H1 (cell line): ENCODE measurements around the gene TSC1. TPM values are rescaled to one million over a fixed set of nuclear protein-coding genes. Genes with fewer than 3 reads are reported as not detected.

ENCODE experiments used
- CTCF ChIA-PET: fragments of 300-600 bp; sonication (Branson Sonifier 250); formaldehyde crosslinking; loops from one replicate; lab custom pipeline; 2021; ENCODE audit not compliant: partially characterized antibody; lab: Charles Lee
- POLR2A ChIA-PET: fragments of 300-600 bp; sonication (Branson Sonifier 250); formaldehyde crosslinking; loops from one replicate; lab custom pipeline; 2021; ENCODE audit warnings: inconsistent platforms; ENCODE audit not compliant: partially characterized antibody; lab: Charles Lee
- DNase-seq, 2 experiments: peaks; one replicate each; pipeline versions ENCODE4 v3.0.0 to v3.0.0-alpha.2; 2010 to 2022; ENCODE audit warnings: low spot score in 2 of 2, low read depth in 1 of 2, mixed read lengths in 1 of 2
- FAIRE-seq: peaks from 2 replicates; lab custom pipeline; 2011; peaks lifted over from hg19 to GRCh38; lab: Jason Lieb, UNC
- H2AFZ ChIP-seq: 2 replicates; pipeline ENCODE4 v1.8.1; 2012; ENCODE audit warnings: low read length, inconsistent platforms
- H2AK5ac ChIP-seq: 2 replicates; pipeline ENCODE4 v1.6.1; 2013; ENCODE audit warnings: low read depth, low read length
- H2BK120ac ChIP-seq: replicated peaks from 2 replicates; pipeline ENCODE3; 2013; ENCODE audit warnings: low read depth, low read length, inconsistent platforms
- H2BK12ac ChIP-seq: 2 replicates; pipeline ENCODE4 v1.6.1; 2013; ENCODE audit warnings: low read depth, low read length
- H2BK15ac ChIP-seq: 2 replicates; pipeline ENCODE4 v1.6.1; 2013; ENCODE audit warnings: low read length
- H2BK20ac ChIP-seq: 2 replicates; pipeline ENCODE4 v1.6.1; 2013; ENCODE audit warnings: low read length
- H2BK5ac ChIP-seq: 2 replicates; pipeline ENCODE4 v1.6.1; 2013; ENCODE audit warnings: low read depth, low read length
- H3K14ac ChIP-seq: 2 replicates; pipeline ENCODE4 v1.6.1; 2013; ENCODE audit warnings: inconsistent platforms; ENCODE audit not compliant: insufficient read length
- H3K18ac ChIP-seq: 2 replicates; pipeline ENCODE4 v1.6.1; 2013; ENCODE audit warnings: low read length; ENCODE audit errors: extremely low read depth
- H3K23ac ChIP-seq: 2 replicates; pipeline ENCODE4 v1.6.1; 2013; ENCODE audit warnings: inconsistent platforms; ENCODE audit not compliant: insufficient read length
- H3K23me2 ChIP-seq: 2 replicates; pipeline ENCODE4 v1.6.1; 2013; ENCODE audit warnings: low read depth, low read length
- H3K27ac ChIP-seq: 2 replicates; pipeline ENCODE4 v1.6.1; 2011; ENCODE audit warnings: low read depth, low read length, inconsistent platforms
- H3K27me3 ChIP-seq, 4 experiments: replicated peaks in 1 of 4; 1 replicate in 1 of 4; 2 replicates in 3 of 4; pipeline versions ENCODE4 v1.6.1 to v1.8.1; 2011 to 2013; ENCODE audit warnings: low read length in 3 of 4, mild to moderate bottlenecking in 3 of 4, inconsistent platforms in 2 of 4, mixed read lengths in 2 of 4, moderate library complexity in 1 of 4; ENCODE audit not compliant: control insufficient read depth in 3 of 4, insufficient read depth in 3 of 4; ENCODE audit errors: extremely low read depth in 1 of 4
- H3K36me3 ChIP-seq, 4 experiments: 2 replicates each; pipeline versions ENCODE4 v1.6.1 to v1.8.1; 2011 to 2013; ENCODE audit warnings: mild to moderate bottlenecking in 4 of 4, low read length in 3 of 4, moderate library complexity in 2 of 4, control low read depth in 1 of 4, inconsistent platforms in 1 of 4; ENCODE audit not compliant: insufficient read depth in 4 of 4, control insufficient read depth in 2 of 4
- H3K4ac ChIP-seq: replicated peaks from 2 replicates; pipeline ENCODE3; 2013; ENCODE audit warnings: low read length, low read depth, mixed read lengths, inconsistent platforms; ENCODE audit not compliant: insufficient read length
- H3K4me1 ChIP-seq, 4 experiments: replicated peaks in 1 of 4; 1 replicate in 1 of 4; 2 replicates in 3 of 4; pipeline versions ENCODE4 v1.6.1 to v1.8.1; 2011 to 2013; ENCODE audit warnings: low read length in 3 of 4, inconsistent platforms in 2 of 4, mixed read lengths in 1 of 4; ENCODE audit not compliant: insufficient read depth in 4 of 4, control insufficient read depth in 3 of 4
- H3K4me2 ChIP-seq, 2 experiments: 2 replicates each; pipeline versions ENCODE4 v1.6.1 to v1.8.1; 2011 to 2013; ENCODE audit warnings: low read depth in 2 of 2, low read length in 2 of 2, control low read depth in 1 of 2, inconsistent platforms in 1 of 2, mild to moderate bottlenecking in 1 of 2; ENCODE audit not compliant: insufficient read depth in 1 of 2
- H3K4me3 ChIP-seq, 4 experiments: fragments of 200-600, 300-600 bp in 1 of 4; sonication (generic), shearing (Covaris generic), sonication (Bioruptor Twin) in 1 of 4; 2 replicates each; pipeline versions ENCODE4 v1.5.1 to v1.8.1; 2011 to 2016; ENCODE audit warnings: low read length in 4 of 4, low read depth in 3 of 4, control low read depth in 2 of 4, inconsistent platforms in 2 of 4, mild to moderate bottlenecking in 2 of 4, mixed read lengths in 1 of 4, moderate library complexity in 1 of 4; ENCODE audit not compliant: insufficient read depth in 2 of 4; ENCODE audit errors: extremely low read depth in 1 of 4
- H3K56ac ChIP-seq: replicated peaks from 2 replicates; pipeline ENCODE3; 2013; ENCODE audit warnings: low read depth, mild to moderate bottlenecking, mixed read lengths, low read length, inconsistent platforms; ENCODE audit not compliant: insufficient read length
- H3K79me1 ChIP-seq: 2 replicates; pipeline ENCODE4 v1.6.1; 2013; ENCODE audit warnings: low read depth, low read length, control low read depth
- H3K79me2 ChIP-seq, 2 experiments: 2 replicates each; pipeline versions ENCODE4 v1.6.1 to v1.8.1; 2012 to 2013; ENCODE audit warnings: low read length in 2 of 2, mild to moderate bottlenecking in 2 of 2, inconsistent platforms in 1 of 2; ENCODE audit not compliant: insufficient read depth in 2 of 2, control insufficient read depth in 1 of 2
- H3K9ac ChIP-seq, 4 experiments: replicated peaks in 1 of 4; 1 replicate in 1 of 4; 2 replicates in 3 of 4; pipeline versions ENCODE4 v1.6.1 to v1.8.1; 2011 to 2013; ENCODE audit warnings: low read depth in 3 of 4, low read length in 3 of 4, control low read depth in 2 of 4, mild to moderate bottlenecking in 2 of 4, moderate library complexity in 2 of 4, inconsistent platforms in 1 of 4; ENCODE audit errors: extremely low read depth in 1 of 4
- H3K9me3 ChIP-seq, 2 experiments: 2 replicates each; pipeline versions ENCODE4 v1.6.1 to v1.8.1; 2012 to 2013; ENCODE audit warnings: mild to moderate bottlenecking in 2 of 2, moderate library complexity in 2 of 2, control low read depth in 1 of 2, inconsistent platforms in 1 of 2, low read depth in 1 of 2, low read length in 1 of 2, mixed read lengths in 1 of 2; ENCODE audit not compliant: insufficient read depth in 2 of 2
- H4K20me1 ChIP-seq, 2 experiments: replicated peaks in 1 of 2; 2 replicates each; pipeline versions ENCODE3 to v1.8.1; 2011 to 2013; ENCODE audit warnings: inconsistent platforms in 2 of 2, low read length in 2 of 2, mild to moderate bottlenecking in 1 of 2; ENCODE audit not compliant: insufficient read depth in 2 of 2, control insufficient read depth in 1 of 2
- H4K5ac ChIP-seq: 2 replicates; pipeline ENCODE4 v1.6.1; 2013; ENCODE audit warnings: low read length, low read depth, mixed read lengths, inconsistent platforms; ENCODE audit not compliant: insufficient read length
- H4K8ac ChIP-seq: 2 replicates; pipeline ENCODE4 v1.8.0; 2013; ENCODE audit warnings: mild to moderate bottlenecking, moderate library complexity, low read length, inconsistent platforms; ENCODE audit not compliant: insufficient read depth; ENCODE audit errors: extremely low read depth
- H4K91ac ChIP-seq: replicated peaks from 2 replicates; pipeline ENCODE3; 2013; ENCODE audit warnings: low read length, mixed read lengths, inconsistent platforms; ENCODE audit not compliant: insufficient read length
- CTBP2 ChIP-seq: IDR thresholded peaks from 2 replicates; pipeline ENCODE4 v1.7.0; 2011; ENCODE audit warnings: borderline replicate concordance, mild to moderate bottlenecking, moderate library complexity, mixed read lengths, low read length; ENCODE audit not compliant: insufficient read depth, insufficient read length
- FOSL1 ChIP-seq: IDR thresholded peaks from 2 replicates; pipeline ENCODE4 v1.6.1; 2011; ENCODE audit warnings: mild to moderate bottlenecking, low read depth, low read length, moderate library complexity; ENCODE audit not compliant: insufficient read depth
- JUND ChIP-seq: IDR thresholded peaks from 2 replicates; pipeline ENCODE4 v1.6.1; 2011; ENCODE audit warnings: mild to moderate bottlenecking, improper control_type of control experiment, low read length
- TBP ChIP-seq: IDR thresholded peaks from 2 replicates; pipeline ENCODE4 v1.6.1; 2011; ENCODE audit warnings: low read depth, low read length, improper control_type of control experiment
- WGBS, 2 experiments: shearing (Covaris generic) in 1 of 2; methylation state at CpG; one replicate each; pipeline versions ENCODE4 v1.1.6 to v1.1.7; 2013 to 2015; ENCODE audit warnings: low lambda C conversion rate in 2 of 2, mixed read lengths in 2 of 2, inconsistent platforms in 1 of 2, low coverage in 1 of 2, missing lambda C conversion rate in 1 of 2; ENCODE audit not compliant: insufficient replicate concordance in 2 of 2, insufficient coverage in 1 of 2, insufficient read length in 1 of 2; ENCODE audit errors: extremely low coverage in 1 of 2, missing lambda C conversion rate in 1 of 2; 5-methylcytosine and 5-hydroxymethylcytosine counted together
- polyA plus RNA-seq, 7 experiments: library from polyadenylated mRNA; depleted of rRNA in 3 of 7; stranded (reverse) in 5 of 7; unstranded in 2 of 7; fragments of >200 nt in 5 of 7; fragments of 200-250 nt in 2 of 7; gene quantifications; 1 replicate in 5 of 7; 2 replicates in 1 of 7; 4 replicates in 1 of 7; pipeline versions ENCODE4 v1.2.1 to v1.2.3, GENCODE V29; 2011 to 2013; ENCODE audit warnings: missing spikeins in 2 of 7, mixed read lengths in 2 of 7
- total RNA-seq: library from RNA; stranded (reverse); fragmentation: NEBNext Ultra II Directional; extraction: Animal tissue kit (Norgen Biotek cat#: 25700); gene quantifications from 2 replicates; pipeline ENCODE4 v1.2.1, GENCODE V29; 2021

TSC1 gene
- total and polyA plus RNA-seq, 2 of the 8 experiments (the other 6 are each of a cell fraction or from before 2014, with no cell fraction given), result 37.2 to 46.0 TPM

- Histone ChIP-seq H3K9ac (no peak overlapping the region), H4K20me1 (peaks cover 0 to 4% of the 10 kb centered on the region in 2 experiments), H3K4me2 (no peak overlapping the region), H3K9me3 (no peaks in the 10 kb centered on the region), H3K27me3 (no peaks in the 10 kb centered on the region), H2BK120ac (no peak overlapping the region), H3K14ac (no peak overlapping the region), H2AK5ac (no peak overlapping the region), H2BK5ac (no peak overlapping the region), H3K4me1 (no peaks in the 10 kb centered on the region), H3K27ac (no peak overlapping the region), H3K79me1 (no peaks in the 10 kb centered on the region), H3K23me2 (no peaks in the 10 kb centered on the region), H3K36me3 (peaks cover 17 to 50% (median 34%) of the 10 kb centered on the region in 4 experiments), H3K4ac (no peak overlapping the region), H3K79me2 (no peaks in the 10 kb centered on the region), H3K56ac (no peak overlapping the region), H2BK12ac (no peak overlapping the region), H4K8ac (no peak overlapping the region), H3K4me3 (no peak overlapping the region), H2AFZ (no peak overlapping the region), H2BK15ac (no peak overlapping the region), H3K18ac (no peak overlapping the region), H4K5ac (no peak overlapping the region), H4K91ac (no peak overlapping the region), H3K23ac (no peak overlapping the region), H2BK20ac (no peak overlapping the region)
- DNase-seq (no peak), FAIRE-seq (no peak)
- CTCF ChIA-PET, result interaction anchor here (1.0 to 1.9 kb wide), 4 partner anchors 10 to 65 kb away, joined by 3 to 9 read pairs (median 4); no protein-coding TSS in a partner anchor
- TF ChIP-seq FOSL1, result no peak
- TF ChIP-seq JUND, result no peak
- TF ChIP-seq TBP, result no peak
- TF ChIP-seq CTBP2, result no peak
- 75% methylated on average over 9 of the region's 9 CpGs; no CpG with 5 or more reads in 1 of the 2 experiments for WGBS, 2 experiments
- POLR2A ChIA-PET, result interaction anchor here (1.1 to 1.3 kb wide), 2 partner anchors 12 to 17 kb away, joined by 3 read pairs; partner anchors contain the start of gene AK8
Observed at GRCh38 chr9:132894862-132895835, 49.3 kb downstream of the TSC1 start.
